Stimulated activated CD4-positive, alpha-beta T cell treated with anti-CD3 and anti-CD28 coated beads, Interleukin-15, amount 100 ng/mL, for 24 hours (primary cell): ENCODE measurements around the gene PRDM11.

ENCODE experiments used
- DNase-seq: peaks from one replicate; pipeline ENCODE4 v3.0.0-alpha.2; 2020

PRDM11 gene

GRCh38 chr11:45267652-45268299 lies 121.3 kb downstream of the PRDM11 start:
- DNase-seq = no peak

- DNase-seq = no peak
Measured at GRCh38 chr11:45269678-45270077, 123.2 kb downstream of the PRDM11 start.

GRCh38 chr11:45270946-45271716 lies 124.7 kb downstream of the PRDM11 start:
- no peak for DNase-seq

- DNase-seq = no peak
Measured at GRCh38 chr11:45272701-45273100, 126.3 kb downstream of the PRDM11 start.

GRCh38 chr11:45273509-45273908 lies 127.1 kb downstream of the PRDM11 start:
- no peak for DNase-seq

- DNase-seq = no peak
Measured at GRCh38 chr11:45274206-45274605, 127.8 kb downstream of the PRDM11 start.

- no peak for DNase-seq
Measured at GRCh38 chr11:45275828-45276227, 129.4 kb downstream of the PRDM11 start.

- DNase-seq = no peak
Measured at GRCh38 chr11:45278714-45279113, 132.3 kb downstream of the PRDM11 start.

- DNase-seq = no peak
Measured at GRCh38 chr11:45279645-45280044, 133.2 kb downstream of the PRDM11 start.

GRCh38 chr11:45280449-45280848 lies 134.0 kb downstream of the PRDM11 start:
- DNase-seq = no peak

GRCh38 chr11:45282081-45282480 lies 135.6 kb downstream of the PRDM11 start:
- no peak for DNase-seq
